NCI-H82 treated with DMSO at 0.1 percent for 48 hours (cell line): ENCODE measurements around the gene GALNT14.

Source experiments
- DNase-seq: peaks from one replicate; lab custom pipeline; 2025; ENCODE audit not compliant: unreplicated experiment; lab: John Stamatoyannopoulos, UW

GALNT14 gene

DNA sequence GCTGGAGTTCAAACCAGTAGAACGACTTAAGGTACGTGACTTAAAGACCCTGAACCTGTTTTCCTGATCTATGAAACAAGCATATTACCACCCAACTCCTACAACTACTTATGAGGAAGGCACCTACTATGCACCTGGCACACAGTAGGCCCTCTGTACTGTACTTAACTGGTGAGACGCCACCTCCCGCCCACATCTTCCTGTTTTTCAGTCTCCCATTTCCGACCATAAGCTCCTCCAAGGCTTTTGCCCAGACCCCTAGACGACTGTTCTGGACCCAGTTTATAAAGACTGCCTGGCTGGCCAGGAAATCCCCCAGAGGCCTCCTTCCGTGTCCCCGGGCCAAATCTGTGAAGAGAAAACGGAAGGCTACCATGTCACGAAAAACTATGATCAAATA lies 1.5 kb downstream of the GALNT14 start:
- no peak for DNase-seq

DNA sequence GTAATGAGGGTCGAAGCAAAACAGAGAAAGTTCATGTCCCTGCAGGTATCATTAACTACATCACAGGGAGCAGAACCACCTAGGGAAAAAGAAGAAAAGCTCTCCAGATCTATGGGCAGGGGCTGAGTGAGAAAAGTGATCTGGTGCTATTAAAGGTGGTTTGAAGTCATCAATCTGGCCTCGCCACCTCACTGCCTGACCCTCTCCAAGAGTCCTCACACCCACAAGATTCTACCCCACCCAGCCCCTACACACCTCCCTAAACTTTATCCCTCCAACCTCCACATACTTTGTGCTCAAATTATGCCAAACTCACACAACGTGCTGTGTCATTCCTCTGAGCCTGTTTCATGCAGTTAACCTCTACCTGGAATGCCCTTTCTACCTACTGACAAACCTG lies 2.2 kb downstream of the GALNT14 start:
- DNase-seq: no peak

DNA sequence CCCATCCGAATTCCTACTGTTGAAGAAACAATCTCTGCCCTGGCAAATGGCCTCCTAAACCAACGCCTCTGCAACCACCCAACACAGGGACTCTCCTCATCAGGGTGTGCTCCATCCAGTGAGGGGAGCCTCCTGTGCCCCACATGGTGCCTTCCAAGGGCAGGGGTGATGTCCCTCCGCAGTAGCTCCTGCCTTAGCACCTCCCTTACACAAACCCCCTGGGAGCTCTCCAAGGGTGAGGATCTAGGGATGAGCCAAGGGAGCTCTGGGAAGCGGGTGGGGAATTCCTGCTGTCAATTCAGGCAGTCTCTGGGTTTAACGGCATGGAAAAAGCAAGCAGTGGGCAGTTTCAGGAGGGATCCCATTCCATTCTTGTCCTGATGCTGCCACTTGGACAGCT lies 3.8 kb downstream of the GALNT14 start:
- no peak for DNase-seq

DNA sequence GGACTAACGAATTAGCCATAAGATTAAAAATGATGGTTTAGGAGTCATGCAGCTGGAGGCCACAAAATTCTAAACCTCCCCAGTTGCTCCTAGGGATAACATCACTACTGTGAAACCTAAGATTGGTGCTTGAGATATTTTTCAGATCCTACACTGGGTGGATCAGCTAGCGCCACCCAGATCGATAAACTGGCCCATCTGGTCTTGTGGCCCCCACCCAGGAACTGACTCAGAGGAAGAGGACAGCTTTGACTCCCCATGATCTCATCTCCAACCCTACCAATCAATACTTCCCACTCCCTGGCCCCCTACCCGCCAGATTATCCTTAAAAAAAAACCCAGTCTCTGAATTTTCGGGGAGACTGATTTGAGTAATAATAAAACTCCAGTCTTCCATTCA lies 5.5 kb downstream of the GALNT14 start:
- no peak for DNase-seq

DNA sequence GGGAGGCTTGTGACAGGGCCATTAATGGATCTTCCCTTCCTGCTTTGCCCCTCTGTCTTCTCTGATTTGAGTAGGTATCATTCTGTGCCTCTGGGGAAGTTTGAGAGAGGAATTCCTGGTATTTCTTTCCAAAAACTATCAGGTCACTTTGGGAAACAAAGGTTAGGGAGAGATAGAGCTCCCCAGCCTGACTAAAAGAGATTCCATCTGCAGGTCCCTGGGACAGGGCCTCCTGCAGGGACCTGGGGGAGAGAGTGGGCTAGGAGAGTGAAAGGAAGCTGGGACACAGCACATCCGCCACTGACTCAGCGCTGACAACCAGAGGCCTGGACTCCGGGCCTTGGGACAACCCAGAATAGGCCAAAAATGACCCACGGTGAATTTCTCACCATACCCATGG lies 6.4 kb downstream of the GALNT14 start:
- DNase-seq: no peak

DNA sequence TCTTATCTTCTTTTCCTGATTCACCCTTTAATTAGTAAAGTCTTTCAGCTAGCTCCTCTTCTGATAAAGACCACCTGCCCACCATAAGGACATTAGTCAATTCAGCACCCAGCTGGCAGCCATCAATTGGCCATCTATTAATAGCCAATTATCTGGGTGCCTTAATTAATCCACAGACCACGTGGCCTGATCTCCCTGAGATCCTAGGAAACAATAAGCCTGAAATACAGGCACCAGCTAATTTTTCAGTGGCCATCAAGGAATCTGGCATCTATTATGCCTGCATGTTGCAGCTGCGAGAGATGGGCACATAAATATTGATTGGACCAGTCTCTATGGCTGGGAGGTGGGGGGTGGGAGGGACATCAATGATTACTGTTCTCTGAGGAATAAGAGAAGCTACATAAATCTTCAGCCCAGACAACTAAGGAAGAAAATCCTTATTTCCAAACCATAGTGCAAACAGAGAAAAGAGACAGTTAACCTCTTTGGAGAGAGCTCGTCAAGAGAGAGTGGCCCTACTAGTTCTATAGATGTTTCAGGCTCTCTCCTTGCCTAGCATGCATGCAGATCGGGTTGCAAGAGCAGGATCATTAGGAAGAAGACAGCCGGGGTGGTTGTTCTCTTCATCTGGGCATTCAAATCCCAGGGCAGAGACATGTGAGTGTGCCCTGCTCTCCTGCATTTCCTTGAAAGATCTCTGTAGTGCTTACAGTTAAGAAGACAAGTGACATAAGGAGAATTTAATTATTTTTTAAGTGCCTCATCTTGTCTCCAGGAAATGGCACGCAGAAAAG lies 8.7 kb downstream of the GALNT14 start:
- no peak for DNase-seq

DNA sequence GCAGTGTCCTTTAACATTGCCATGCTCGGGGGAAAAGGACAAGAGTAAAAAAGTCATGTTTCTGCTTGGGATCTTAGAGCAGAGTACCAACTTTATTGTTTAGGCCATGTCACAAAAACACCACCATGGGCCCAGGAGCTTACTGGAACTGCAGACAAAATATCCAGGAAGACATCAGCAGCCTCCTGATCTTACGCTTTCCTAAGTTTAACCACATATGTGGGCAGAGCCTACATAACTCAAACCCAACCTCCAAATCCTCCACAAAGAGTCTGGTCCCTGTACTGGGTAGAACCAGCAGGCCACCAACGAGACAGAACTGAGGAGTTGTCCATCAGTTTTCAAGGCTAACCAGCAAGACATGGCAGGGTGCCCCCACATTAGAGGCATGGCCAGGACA lies 10.3 kb downstream of the GALNT14 start:
- no peak for DNase-seq

DNA sequence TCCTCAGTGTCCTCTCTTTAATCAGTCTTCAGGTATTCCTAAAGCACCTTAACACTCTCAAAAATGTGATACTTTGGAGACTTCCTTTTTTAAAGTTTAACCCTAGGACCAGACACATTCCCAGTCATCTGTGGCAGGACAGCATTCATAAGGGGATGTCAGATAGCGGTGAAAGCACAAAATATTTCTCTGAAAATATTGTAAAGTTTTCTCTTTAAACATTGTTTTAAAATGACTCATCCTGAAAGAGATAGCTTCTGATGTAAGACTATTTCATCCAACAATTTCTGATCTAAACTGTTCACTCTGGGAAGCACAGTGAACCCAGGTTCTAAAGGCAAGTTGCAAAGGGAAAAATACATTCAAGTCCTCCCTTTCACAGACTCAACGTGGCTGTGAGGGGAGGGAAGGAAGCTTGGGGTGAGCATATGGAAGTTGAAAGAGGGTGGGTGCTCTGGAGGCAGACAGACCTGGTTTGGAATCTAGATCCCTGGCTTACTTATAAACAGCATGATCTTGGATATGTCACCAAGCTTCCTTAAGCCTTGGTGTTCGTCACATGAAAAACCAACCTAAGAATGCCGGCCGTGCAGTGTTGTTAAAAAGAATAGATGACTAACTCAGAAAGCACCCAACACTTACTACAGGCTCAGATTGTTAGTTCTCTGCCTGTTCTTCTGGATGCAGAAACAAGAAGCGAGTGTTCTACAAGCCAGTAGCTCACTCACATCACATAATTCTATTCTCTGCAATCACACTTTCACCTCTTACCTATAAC lies 12.1 kb downstream of the GALNT14 start:
- no peak for DNase-seq

DNA sequence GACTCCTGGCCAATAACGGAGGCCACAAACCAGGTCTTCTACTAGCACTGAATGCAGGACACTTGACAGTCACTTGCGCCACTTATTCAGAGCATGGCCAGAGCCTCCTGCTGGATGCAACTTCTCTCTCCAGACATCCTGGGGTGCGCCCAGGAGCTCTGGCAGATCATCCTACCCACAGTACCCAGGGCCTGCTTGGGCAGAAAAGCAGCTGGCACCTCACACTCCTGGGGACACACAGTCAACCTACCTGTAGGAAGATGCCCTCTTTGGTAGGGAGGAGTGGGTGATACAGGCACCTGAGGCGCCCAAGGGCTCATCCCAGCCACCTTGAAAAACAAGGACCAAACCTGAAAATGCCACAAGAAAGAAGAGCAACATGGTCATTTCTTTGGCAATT lies 13.3 kb downstream of the GALNT14 start:
- no peak for DNase-seq

DNA sequence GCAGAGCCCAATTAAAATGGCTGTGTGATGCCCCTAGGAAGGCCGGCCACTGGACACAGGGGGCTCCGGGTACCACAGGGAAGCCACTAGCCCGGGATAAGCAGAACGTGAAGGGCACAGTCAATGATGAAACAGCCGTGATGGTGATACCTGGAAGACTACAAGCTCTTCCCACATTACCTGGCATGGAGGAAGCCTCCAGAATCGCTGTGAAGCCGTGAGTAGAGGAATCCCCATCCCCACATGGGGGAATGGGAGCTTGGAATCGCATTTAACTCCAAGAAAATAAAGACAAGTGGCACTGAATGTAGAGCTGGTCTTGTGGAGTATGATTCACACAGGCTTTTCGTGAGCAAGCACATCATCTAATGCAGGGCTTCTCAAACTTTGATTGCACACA lies 16.1 kb downstream of the GALNT14 start:
- no peak for DNase-seq

DNA sequence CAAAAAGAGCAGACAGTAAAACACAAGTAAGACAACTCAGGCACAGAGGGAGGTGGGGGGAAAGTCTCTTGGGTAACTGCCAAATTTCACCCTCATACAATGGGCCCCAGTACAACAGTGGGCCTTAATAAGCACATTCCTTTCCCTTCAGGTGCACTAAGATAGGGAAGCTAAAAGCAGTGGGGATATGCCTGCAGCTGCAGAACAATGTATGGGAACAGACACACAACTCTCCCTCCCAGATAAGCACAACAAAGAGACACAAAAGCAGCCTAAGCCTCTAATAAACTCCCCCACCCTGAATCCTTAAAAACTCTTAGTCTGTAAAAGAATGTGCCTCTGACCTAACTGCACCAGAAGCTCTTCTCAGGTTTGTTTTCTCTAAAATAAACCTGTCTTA lies 24.5 kb downstream of the GALNT14 start:
- DNase-seq: no peak

DNA sequence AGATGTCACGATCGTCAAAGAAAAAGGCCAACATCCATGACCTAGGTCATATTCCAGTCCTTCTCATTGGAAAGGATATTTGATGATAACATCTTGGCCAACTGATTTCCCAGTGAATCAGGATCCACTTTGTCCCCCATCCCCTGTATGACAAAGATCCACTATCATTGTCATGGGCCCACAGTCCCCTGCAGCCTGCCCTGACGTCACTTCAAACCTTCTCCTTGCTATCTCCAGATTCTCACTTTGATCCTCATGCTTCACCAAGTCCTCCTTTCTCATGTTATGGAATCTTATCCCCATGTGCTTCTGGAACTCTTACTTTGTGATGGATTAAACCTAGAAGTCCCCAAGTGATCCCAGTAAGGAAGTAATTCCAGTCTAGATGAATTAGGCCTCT lies 25.7 kb downstream of the GALNT14 start:
- no peak for DNase-seq

DNA sequence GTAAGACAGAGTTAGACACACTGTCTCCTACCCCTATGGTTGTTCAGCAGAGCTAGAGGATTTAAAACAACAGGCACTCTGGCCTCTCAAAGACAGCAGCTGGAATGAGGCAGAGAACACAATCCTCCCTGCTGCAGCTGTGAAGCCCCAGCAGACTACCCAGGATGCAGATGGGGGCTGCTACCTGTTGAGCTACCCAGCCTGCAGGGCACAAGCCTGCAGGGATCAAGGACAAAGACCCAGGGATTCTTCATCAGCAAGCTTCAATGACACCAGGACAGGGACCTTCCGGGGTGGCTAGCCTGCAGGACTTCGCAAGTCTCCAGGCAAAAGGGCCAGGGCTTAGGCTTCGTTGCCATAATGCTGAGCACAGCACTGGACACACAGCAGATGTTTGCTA lies 27.2 kb downstream of the GALNT14 start:
- DNase-seq: no peak

DNA sequence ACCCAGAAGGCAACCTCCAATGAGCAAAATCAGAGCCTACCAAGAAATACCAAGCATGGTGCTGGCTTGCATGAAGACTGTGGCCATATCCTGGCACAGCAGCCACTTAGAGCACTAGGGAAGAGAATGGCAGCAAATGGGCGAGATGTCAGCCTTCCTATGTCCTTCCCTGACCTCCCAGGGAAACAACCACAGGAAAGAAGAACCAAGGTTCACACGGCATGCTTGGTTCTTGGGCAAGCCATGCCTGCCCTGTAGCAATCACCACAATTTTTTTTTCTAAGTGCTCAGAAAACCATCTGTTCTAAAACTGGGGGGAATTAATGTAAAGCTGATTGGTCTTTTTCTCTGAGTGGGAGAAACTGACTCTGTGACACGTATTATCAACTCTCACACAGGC lies 27.8 kb downstream of the GALNT14 start:
- DNase-seq: no peak

DNA sequence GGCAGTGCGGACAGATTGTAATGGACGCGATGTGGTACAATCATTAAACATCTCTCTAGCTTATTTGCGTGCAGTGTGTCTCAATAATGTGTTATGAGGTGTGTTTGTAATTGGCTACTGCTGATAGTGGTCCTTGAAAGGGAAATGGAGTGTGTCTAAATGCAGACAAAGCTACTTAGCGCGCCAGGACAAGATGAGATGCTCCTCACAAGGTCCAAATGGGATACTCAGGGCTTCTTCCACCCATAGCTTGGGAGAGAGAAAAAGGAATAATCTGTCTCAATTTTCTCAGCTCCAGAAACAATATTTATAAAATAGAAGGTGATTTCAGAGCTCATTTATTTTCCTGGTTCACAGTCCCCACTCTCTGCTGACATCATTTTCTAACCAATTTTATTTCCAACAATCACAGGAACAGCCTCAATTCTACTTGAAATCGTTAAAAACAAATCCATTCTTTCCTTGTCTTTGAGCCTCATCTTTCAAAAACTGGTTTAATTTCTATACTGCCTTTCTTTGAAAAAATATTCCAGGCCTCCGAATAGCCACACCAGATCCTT lies 28.5 kb downstream of the GALNT14 start:
- DNase-seq: no peak

DNA sequence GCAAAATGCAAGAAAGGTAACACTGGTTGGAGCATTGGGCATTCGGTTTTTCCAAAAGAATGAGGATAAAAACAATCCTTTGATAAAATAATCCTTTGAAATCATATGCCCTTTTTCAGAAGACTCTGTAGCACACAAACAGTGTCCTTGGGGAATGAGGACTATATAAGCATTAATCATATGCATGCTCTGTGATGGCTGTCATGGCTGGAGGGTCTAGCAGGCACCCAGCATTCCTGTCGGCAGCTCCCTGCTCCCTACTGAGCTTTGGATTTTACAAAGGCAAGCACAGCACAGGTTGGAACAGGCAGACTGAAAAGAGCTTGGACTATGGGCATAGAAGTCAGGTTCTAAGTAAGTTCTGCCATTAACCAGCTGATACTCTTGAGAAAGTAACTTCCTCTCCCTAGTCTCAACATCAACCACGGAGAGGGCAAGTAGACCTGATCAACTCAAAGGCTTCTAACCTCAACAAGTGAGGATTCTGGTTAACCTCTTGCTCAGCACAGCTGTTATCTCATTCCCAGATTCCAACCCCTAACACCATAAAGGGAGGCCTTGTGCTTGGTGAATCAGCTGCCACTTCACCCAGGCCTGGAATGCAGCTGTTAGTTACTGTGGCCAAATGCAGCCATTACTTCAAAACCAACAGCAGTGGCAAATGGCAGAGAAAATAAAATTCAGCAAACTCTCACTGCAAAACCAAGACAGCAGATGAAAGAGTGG lies 29.5 kb downstream of the GALNT14 start:
- no peak for DNase-seq

DNA sequence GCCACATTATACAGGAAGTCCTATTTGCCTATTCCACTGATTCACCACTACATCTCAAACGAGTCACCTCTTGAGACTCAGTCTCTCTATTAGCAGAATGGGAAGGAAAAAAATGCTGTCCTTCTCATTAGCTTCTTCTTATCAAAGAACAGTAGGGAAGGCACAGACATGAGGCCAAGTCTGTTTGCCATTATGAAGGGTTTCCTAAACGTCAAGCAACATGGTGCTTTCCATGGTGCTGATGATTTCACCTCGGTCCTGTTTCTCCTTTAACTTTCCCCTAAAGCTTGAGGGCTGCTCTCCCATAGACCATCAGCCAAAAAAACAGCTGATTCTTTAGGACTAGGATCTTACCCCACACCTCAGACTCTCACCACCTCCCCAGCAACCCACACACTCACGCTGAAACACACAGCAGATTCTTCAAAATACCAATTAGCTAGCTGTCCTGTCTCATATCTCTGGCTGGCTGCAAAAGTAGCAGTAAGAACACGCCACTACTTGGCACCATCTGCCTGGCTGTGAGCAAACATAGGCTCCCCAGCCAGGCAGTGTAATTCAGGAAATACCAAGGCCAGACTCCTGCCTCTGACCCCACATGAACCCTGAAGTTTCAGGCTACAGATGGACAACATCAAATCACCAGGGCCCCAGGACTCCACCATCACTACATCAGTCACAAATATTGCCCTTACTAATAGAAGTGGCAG lies 30.5 kb downstream of the GALNT14 start:
- no peak for DNase-seq

DNA sequence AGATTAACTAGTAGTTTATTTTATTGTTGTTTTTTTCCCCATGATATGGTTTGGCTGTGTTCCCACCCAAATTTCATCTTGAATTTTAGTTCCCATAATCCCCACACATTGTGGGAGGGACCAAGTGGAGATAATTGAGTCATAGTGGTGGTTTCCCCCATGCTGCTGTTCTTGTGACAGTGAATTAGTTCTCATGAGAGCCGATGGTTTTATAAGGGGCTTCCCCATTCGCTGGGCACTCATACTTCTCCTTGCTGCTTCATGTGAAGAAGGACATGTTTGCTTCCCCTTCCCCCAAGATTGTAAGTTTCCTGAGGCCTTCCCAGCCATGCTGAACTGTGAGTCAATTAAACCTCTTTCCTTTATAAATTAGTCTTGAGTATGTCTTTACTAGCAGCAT lies 36.5 kb downstream of the GALNT14 start:
- no peak for DNase-seq

DNA sequence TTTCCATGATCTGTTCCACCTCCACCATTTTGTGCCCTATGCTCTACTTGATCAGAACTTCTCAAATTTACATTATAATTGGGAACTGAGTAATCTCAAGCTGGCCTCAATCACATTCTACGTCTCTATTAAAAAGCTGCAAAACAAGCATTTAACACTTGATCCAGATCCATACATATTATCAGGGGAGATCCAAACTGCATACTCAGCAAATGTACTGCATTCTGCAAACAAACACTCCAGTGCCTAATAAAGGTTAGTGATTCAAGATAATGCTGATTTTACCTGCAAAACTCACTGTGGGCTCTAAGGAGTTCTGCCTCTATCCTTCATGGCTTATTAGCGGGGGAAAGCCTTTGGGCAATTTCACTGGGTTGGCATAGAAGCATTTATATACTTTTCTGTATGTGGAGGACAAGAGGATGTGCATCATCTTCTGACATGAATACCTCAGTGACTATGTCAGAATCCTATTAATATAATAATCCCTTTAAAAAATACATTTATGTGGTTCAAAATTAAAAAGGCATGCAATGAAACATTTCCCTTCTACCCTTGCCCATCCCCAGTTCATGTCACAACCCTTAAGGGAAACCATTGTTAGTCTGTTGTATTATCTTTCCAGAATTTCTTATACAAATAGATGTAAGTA lies 40.2 kb downstream of the GALNT14 start:
- no peak for DNase-seq

DNA sequence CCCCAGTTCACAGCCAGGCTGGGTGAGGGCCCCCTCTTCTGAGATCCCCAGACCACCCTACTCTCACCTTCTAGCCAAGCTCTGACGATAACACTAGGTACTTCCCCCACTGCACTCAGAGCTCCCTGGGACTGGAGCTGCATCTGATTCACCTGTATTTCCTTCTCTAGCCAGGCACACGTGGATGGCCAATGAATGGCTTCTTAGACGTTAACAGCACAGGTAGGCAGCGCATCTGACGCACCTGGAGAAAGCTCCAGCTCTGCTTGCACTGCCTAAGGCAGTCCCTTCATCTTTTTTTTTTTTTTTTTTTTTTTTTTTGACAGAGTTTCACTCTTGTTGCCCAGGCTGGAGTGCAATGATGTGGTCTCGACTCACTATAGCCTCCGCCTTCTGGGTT lies 48.1 kb downstream of the GALNT14 start:
- DNase-seq: no peak

DNA sequence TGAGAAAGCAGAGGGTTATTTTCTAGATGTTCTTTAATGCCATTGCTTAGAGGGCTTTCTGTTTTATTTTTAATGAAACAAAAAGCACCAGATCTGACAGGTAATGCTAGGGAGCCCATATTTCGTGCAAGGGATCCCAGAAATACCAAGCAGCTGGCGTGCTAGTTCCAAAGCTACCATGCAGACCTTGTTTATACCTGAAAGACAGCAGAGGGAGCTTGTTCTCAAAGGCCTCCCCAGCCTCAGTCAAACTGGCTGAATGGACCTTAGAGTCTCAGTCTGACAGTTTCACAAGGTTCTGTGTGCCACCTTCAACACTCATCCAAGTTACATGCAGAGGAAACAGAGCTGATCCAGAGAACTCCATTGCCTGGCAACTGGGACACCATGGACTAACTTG lies 48.6 kb downstream of the GALNT14 start:
- DNase-seq: no peak
